Erythroblast (primary cell): ENCODE measurements around the gene MLST8.

Experiments used
- GATA1 ChIP-seq: IDR thresholded peaks from 2 replicates; pipeline ENCODE4 v1.6.1; 2011; ENCODE audit warnings: low read depth, mild to moderate bottlenecking, control low read depth, low read length, moderate library complexity
- POLR2A ChIP-seq: IDR thresholded peaks from 2 replicates; pipeline ENCODE4 v1.6.1; 2011; ENCODE audit warnings: mild to moderate bottlenecking, low read length

GRCh38 chr16:2238838-2239675 is 33.8 kb downstream of the MLST8 start:
- no peak for TF ChIP-seq POLR2A
- TF ChIP-seq GATA1 = no peak
